ENCODE data around the gene SRSF11. TPM values are rescaled to one million over a fixed set of nuclear protein-coding genes. Genes with fewer than 3 reads are reported as not detected.
A peak's percentile ranks its signal among the peaks of the same experiment; 100 is the strongest.
"Not testable (repeated sequence)": the region's sequence is repeated elsewhere in the genome, so short reads cannot be mapped to it uniquely, and the experiment has no call there.

Gene SRSF11
- polyA plus RNA-seq, 3 donors from 2014 or later: 67.8 to 100 (median 76.7) TPM

DNA sequence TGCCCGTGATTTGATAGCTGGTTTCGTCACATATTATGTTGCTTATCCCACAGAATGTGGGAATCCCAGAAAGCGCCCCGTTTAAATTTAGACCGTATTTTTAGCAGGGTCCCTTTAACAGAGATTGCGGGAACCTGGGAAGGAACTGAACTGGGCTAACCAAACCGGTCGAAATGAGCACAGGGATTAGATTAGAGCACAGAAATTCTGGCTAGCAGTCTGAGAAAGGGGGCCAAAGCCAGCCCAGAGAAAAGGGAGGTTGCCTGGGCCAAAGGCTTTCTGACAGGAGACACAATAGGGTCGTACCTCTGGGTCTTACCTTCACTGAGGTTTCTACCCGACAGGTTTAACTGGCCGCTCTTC is 16.1 kb upstream of the SRSF11 start:
- Mint-ChIP-seq H3K36me3 (peaks cover 0 to 4% (median 1%) of the 10 kb centered on the region in 3 donors), H3K4me3 (peak overlapping the region; percentile 96 to 99 (median 97)), H3K9me3 (no peaks in the 10 kb centered on the region), H3K27me3 (ENCODE audit: low read depth in 3 of 3) (peaks cover 3 to 13% (median 10%) of the 10 kb centered on the region in 3 donors), H3K27ac (peak overlapping the region; percentile 97 to 100 (median 100)), H3K4me1 (peaks cover 66 to 90% of the 10 kb centered on the region in 2 donors)
- DNase-seq: no peak

DNA sequence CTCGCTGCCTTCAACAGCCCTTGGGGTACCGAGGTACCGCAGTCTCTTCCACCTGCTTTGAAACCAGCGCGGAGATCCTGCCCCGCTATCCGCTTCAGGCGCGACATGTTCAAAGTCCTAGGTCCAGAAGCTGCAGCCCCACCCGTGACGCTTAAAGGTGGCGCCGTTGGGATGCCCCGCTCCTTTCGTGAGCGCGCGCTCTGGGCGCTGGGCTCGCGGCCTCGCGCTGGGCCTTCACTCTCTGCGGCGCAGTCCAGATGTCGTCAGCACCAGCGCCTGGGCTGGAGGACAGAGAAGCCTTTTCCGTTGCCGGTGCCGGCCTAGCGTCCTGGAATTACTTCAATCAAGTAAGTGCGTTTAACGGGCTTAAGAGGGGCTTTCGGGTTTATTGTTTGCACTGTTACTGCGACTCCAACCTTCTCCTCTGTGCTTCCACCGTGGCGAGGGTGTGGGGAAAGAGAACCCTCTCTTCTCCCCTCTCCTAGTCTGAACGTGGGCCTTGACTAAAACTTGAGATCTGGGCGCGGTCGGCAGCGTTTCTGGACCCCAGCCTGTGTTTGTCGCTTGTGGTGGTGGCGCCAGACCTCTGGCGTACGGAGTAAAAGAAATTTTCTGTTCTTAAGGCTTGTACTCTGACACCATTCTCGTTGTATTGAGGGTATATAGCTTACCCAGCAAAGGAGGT is 15.6 kb upstream of the SRSF11 start, which contains the start of gene LRRC40:
Gene LRRC40 (minus strand): TSS at position 146 of the 685 bp plus-strand sequence. CDS start 39 bp downstream, at position 107.
- H3K9me3 Mint-ChIP-seq: no peaks in the 10 kb centered on the region
- H3K27ac Mint-ChIP-seq: peak within 1 kb of the TSS; percentile 97 to 100 (median 100)
- peak; percentile 96 to 97 (median 96) for DNase-seq
- H3K27me3 Mint-ChIP-seq (ENCODE audit: low read depth in 3 of 3): peaks cover 3 to 13% (median 10%) of the 10 kb centered on the region in 3 donors
- peaks cover 0 to 4% (median 3%) of the 10 kb centered on the region in 3 donors for H3K36me3 Mint-ChIP-seq
- H3K4me1 Mint-ChIP-seq: peaks cover 67 to 89% of the 10 kb centered on the region in 2 donors
- peak within 1 kb of the TSS; percentile 96 to 99 (median 97) for H3K4me3 Mint-ChIP-seq

DNA sequence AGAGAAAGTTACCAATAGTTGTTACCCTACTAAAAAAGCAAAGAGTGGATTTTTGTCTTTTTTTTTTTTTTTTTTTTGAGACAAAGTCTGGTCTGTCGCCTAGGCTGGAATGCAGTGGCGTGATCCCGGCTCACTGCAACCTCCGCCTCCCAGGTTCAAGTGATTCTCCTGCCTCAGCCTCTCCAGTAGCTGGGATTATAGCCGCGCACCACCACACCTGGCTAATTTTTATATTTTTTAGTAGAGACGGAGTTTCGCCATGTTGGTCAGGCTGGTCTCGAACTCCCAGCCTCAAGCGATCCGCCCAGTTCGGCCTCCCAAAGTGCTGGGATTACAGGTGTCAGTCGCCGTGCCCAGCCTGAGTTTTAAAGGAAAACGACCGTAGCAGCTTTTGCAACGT is 14.3 kb upstream of the SRSF11 start:
- Mint-ChIP-seq H3K4me3 (peak overlapping the region; percentile 96 to 99 (median 97)), H3K4me1 (peaks cover 67 to 93% of the 10 kb centered on the region in 2 donors), H3K27me3 (ENCODE audit: low read depth in 3 of 3) (peaks cover 3 to 13% (median 10%) of the 10 kb centered on the region in 3 donors), H3K27ac (peak overlapping the region; percentile 97 to 100 (median 100))
- not testable (repeated sequence) for H3K36me3 Mint-ChIP-seq, DNase-seq, H3K9me3 Mint-ChIP-seq

DNA sequence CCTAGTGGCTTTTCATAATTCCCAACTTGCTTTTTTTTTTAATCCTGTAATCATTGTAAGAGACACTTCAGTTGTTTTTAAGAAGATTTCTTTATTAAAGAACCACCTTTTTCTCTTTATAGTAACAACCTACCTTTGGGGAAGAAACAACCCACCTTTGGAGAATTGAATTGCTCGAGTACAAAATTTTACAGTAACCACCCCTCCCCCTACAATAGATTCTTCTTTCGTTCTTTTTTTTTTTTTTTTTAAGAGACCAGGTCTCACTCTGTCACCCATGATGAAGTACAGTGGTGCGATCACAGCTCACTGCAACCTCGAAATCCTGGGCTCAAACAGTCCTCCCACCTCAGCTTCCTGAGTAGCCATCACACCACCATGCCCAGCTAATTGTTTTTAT is 13.7 kb upstream of the SRSF11 start:
- no peak for DNase-seq
- Mint-ChIP-seq H3K27ac (peak overlapping the region; percentile 75 to 99 (median 81)), H3K27me3 (ENCODE audit: low read depth in 3 of 3) (peaks cover 3 to 13% (median 10%) of the 10 kb centered on the region in 3 donors), H3K9me3 (no peaks in the 10 kb centered on the region), H3K4me3 (peak overlapping the region; percentile 60 to 97 (median 96)), H3K4me1 (peaks cover 66 to 89% of the 10 kb centered on the region in 2 donors), H3K36me3 (peaks cover 0 to 4% (median 3%) of the 10 kb centered on the region in 3 donors)

DNA sequence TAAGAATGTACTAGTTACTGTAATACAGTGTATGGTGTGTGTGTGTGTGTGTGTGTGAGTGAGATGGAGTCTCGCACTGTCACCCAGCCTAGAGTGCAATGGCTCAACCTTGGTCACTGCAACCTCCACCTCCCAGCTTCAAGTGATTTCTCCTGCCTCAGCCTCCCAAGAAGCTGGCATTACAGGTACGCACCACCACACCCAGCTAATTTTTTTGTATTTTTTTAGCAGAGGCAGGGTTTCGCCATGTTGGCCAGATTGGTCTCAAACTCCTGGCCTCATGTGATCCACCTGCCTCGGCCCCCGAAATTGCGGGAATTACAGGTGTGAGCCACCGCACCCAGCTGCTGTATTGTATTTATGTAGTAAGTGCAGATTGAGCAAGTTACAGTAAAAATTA is 12.9 kb upstream of the SRSF11 start:
- Mint-ChIP-seq H3K27me3 (ENCODE audit: low read depth in 3 of 3) (peaks cover 3 to 13% (median 10%) of the 10 kb centered on the region in 3 donors), H3K4me3 (no peak overlapping the region), H3K36me3 (peaks cover 0 to 4% (median 3%) of the 10 kb centered on the region in 3 donors), H3K9me3 (no peaks in the 10 kb centered on the region), H3K27ac (peak overlapping the region in 3 of 6 donors; percentile 21 to 75 (median 53)), H3K4me1 (peaks cover 63 to 90% of the 10 kb centered on the region in 2 donors)
- DNase-seq: no peak

DNA sequence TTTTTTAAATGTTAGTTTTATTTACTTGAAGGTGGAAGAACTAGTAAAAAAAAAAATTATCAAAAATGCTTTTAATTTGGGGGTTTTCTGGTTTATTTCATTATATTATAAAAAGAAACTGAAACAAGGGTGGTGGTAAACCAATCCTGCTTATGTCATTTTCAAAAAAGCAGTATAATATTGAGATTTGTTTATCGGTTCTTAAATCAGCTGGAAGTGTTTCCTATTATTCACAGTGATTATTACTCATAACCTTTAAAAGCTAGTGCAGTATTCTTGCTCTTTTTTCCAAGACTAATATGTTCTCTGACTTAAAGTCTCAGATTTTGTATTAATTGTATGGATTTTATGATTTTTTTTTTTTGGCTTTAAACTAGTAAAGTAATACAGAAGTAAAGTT is 10.4 kb upstream of the SRSF11 start:
- H3K4me3 Mint-ChIP-seq: no peak overlapping the region
- peaks cover 38 to 65% of the 10 kb centered on the region in 2 donors for H3K4me1 Mint-ChIP-seq
- no peaks in the 10 kb centered on the region for H3K9me3 Mint-ChIP-seq
- H3K27ac Mint-ChIP-seq: no peak overlapping the region
- peaks cover 0 to 7% (median 6%) of the 10 kb centered on the region in 3 donors for H3K36me3 Mint-ChIP-seq
- peaks cover 0 to 4% (median under 1%) of the 10 kb centered on the region in 3 donors for H3K27me3 Mint-ChIP-seq (ENCODE audit: low read depth in 3 of 3)
- no peak for DNase-seq

DNA sequence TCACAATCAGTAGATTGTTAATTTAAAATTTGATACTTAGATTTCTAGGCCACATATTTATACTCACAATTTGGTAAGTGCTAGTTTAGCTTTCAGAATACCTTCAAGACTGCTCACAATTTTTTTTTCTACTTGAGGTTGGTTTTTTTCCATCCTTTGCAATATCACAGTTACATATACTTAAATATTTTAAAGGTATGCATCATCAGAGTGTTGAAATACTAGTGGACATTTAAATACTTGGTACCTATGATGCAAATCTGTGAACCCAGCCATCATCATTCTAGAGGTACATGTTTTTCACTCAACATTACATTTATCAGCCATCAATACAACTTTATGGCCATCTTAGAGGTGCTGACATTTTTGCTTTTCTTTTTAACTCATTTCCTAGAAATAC is 9.6 kb upstream of the SRSF11 start:
- Mint-ChIP-seq H3K36me3 (peaks cover 0 to 7% (median 6%) of the 10 kb centered on the region in 3 donors), H3K4me1 (peaks cover 32 to 58% of the 10 kb centered on the region in 2 donors), H3K9me3 (no peaks in the 10 kb centered on the region), H3K4me3 (no peak overlapping the region), H3K27ac (peak overlapping the region in 5 of 6 donors; percentile 41 to 62 (median 57)), H3K27me3 (ENCODE audit: low read depth in 3 of 3) (peaks cover 0 to 3% (median 0%) of the 10 kb centered on the region in 3 donors)
- DNase-seq: no peak

DNA sequence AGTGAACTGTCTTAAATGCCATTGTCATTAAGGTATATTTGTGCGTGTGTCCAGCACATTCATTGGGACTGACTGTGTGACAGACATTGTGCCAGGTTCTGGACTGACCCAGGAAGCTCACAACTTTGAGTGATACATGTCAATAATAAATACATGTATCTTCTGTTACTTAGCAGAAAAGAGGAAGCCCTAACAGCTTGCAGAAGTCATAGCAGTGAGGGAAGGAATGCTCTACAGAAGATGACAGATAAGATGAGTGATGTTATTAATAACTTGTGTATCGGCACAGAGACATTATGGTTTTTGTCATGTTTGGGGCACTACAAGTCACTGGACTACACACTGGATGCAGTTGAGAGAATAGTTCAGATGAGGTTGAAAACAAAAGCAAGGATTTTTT is 1.2 kb upstream of the SRSF11 start:
- Mint-ChIP-seq H3K27me3 (ENCODE audit: low read depth in 3 of 3) (peaks cover 5 to 13% (median 8%) of the 10 kb centered on the region in 3 donors), H3K9me3 (no peaks in the 10 kb centered on the region), H3K36me3 (peaks cover 4 to 10% (median 7%) of the 10 kb centered on the region in 3 donors), H3K27ac (peak overlapping the region; percentile 80 to 95 (median 92)), H3K4me1 (peaks cover 43 to 49% of the 10 kb centered on the region in 2 donors), H3K4me3 (peak overlapping the region; percentile 52 to 74 (median 63))
- no peak for DNase-seq

DNA sequence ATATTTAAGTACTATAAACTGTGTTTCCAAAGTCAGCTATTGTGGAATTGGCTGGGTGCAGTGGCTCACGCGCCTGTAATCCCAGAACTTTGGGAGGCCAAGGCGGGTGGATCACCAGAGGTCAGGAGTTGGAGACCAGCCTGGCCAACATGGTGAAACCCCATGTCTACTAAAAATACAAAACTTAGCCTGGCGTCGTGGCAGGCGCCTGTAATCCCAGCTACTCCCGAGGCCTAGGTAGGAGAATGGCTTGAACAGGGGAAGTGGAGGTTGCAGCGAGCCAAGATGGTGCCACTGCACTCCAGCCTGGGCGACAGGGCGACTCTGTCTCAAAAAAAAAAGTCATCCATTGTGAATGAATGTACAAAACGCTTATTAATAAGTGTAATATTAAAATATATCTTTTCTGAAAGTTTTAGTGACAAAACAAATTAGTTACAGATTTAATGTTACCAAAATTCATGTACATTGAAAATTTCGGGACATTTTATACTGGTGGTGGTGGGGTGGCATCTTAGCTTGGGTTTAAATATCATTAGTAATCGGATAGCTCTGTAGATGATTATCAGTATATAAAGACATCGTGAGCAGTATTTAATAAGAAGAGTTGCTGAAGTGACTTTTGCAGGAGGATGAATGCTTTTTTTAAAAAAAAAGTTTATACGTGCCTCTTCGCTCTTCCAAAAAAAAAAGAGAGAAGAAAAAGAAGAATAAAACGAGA is 503 bp upstream of the SRSF11 start:
- peak overlapping the region; percentile 92 to 98 (median 95) for H3K27ac Mint-ChIP-seq
- peaks cover 4 to 7% (median 4%) of the 10 kb centered on the region in 3 donors for H3K36me3 Mint-ChIP-seq
- no peak for DNase-seq
- H3K9me3 Mint-ChIP-seq: no peaks in the 10 kb centered on the region
- H3K4me1 Mint-ChIP-seq: peaks cover 43 to 56% of the 10 kb centered on the region in 2 donors
- peak overlapping the region; percentile 84 to 92 (median 91) for H3K4me3 Mint-ChIP-seq
- H3K27me3 Mint-ChIP-seq (ENCODE audit: low read depth in 3 of 3): peaks cover 5 to 13% (median 8%) of the 10 kb centered on the region in 3 donors

DNA sequence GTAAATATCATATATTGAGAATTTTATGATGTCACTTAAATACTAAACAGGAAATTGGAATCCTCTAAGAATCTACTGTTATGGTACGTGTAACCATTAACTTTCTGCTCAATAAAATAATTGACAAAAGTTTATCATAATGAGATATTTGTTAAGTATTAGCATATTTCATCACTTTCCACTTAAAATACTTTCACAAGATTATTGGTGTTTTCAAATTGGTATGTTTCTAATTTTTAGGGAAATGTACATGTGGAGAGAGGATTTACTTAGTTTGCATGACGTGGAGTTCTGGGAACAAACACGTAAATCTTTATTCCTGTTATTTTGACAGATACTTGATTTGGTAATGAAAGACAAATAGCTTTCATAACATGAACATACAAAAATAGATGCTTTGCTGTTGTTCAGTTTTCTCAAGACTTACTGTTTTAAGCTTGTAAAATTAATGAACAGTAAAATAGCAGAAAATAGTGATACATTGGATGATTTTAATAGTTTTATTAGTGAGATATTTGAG is 1.6 kb downstream of the SRSF11 start:
- Mint-ChIP-seq H3K27me3 (ENCODE audit: low read depth in 3 of 3) (peaks cover 5 to 13% (median 8%) of the 10 kb centered on the region in 3 donors), H3K4me1 (peaks cover 58 to 77% of the 10 kb centered on the region in 2 donors), H3K27ac (peak overlapping the region; percentile 92 to 98 (median 95)), H3K36me3 (peaks cover 0 to 4% (median 4%) of the 10 kb centered on the region in 3 donors), H3K9me3 (no peaks in the 10 kb centered on the region), H3K4me3 (peak overlapping the region; percentile 0 to 92 (median 91))
- DNase-seq: no peak

DNA sequence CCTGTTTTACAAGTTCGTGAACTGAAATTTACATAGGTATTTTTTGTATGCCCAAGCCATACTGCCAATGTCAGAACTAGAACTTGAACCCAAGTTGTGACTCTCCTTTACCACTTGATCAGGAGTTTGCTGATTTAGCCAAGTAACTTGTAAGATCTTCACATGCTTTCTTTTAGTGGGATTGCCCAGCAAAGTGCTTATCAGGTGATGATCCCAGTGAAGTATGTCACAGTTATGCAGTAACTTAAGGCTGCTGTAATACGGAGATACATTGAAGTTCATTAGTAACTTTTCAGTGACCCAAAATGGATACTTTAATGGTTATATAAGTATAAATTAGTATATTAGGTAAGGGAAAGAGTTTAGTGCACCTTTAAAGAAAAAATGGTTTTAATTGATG is 3.8 kb downstream of the SRSF11 start:
- no peak overlapping the region for H3K4me3 Mint-ChIP-seq
- no peak for DNase-seq
- peak overlapping the region in 3 of 6 donors; percentile 38 to 58 (median 58) for H3K27ac Mint-ChIP-seq
- peaks cover 5 to 13% (median 10%) of the 10 kb centered on the region in 3 donors for H3K27me3 Mint-ChIP-seq (ENCODE audit: low read depth in 3 of 3)
- H3K36me3 Mint-ChIP-seq: peaks cover 4 to 8% (median 4%) of the 10 kb centered on the region in 3 donors
- peaks cover 63 to 94% of the 10 kb centered on the region in 2 donors for H3K4me1 Mint-ChIP-seq
- H3K9me3 Mint-ChIP-seq: no peaks in the 10 kb centered on the region

DNA sequence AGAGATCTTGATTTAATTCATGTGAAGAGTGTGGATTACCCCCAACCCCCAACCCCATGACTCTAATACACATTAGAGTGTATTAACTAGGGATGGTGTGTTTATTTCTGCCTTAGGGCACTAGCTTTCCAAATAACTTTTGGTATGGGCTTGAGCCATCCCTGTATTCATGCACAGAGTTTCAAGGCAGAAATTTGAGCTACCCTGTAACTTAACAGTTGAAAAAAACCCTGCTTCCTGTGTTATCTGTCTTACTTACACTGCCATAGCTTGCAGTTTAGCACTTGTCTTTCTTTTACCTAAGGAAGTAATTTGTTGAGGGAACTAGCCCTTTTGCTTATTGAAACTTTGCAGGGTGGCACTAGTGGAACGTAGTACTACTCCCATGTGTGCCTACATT is 6.3 kb downstream of the SRSF11 start:
- peak overlapping the region; percentile 6 to 71 (median 56) for H3K4me3 Mint-ChIP-seq
- H3K27me3 Mint-ChIP-seq (ENCODE audit: low read depth in 3 of 3): peaks cover 0 to 1% (median 0%) of the 10 kb centered on the region in 3 donors
- H3K9me3 Mint-ChIP-seq: no peaks in the 10 kb centered on the region
- H3K4me1 Mint-ChIP-seq: peaks cover 46 to 84% of the 10 kb centered on the region in 2 donors
- H3K36me3 Mint-ChIP-seq: peaks cover 5 to 27% (median 8%) of the 10 kb centered on the region in 3 donors
- peak; percentile 14 to 21 (median 14) for DNase-seq
- H3K27ac Mint-ChIP-seq: peak overlapping the region; percentile 21 to 87 (median 67)

DNA sequence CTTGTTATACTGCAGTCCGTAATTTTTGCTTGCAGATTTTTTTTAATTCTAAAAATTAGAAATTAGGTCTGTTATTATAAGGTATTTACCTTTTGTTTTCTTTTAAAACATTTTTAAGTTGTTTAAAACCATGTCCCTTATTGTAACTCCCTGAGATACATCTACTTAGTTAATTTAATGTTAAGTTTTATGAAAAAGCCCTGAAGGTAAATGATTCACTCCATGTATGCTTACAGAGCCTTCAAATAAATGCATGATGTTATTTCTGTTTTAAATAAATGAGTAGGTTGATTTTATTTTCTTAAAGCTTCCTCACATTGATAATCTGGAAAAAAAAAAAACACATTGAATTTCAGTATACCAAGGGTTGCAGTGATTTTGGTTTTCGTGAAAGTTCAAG is 7.5 kb downstream of the SRSF11 start:
- H3K9me3 Mint-ChIP-seq: no peaks in the 10 kb centered on the region
- no peak for DNase-seq
- no peak overlapping the region for H3K4me3 Mint-ChIP-seq
- peaks cover 6 to 34% (median 8%) of the 10 kb centered on the region in 3 donors for H3K36me3 Mint-ChIP-seq
- peaks cover 34 to 72% of the 10 kb centered on the region in 2 donors for H3K4me1 Mint-ChIP-seq
- H3K27me3 Mint-ChIP-seq (ENCODE audit: low read depth in 3 of 3): peaks cover 0 to 1% (median 0%) of the 10 kb centered on the region in 3 donors
- H3K27ac Mint-ChIP-seq: peak overlapping the region in 2 of 6 donors; percentile 56 to 74

All from immature natural killer cell (primary cell).